Vagina (tissue), 2 donors: Measurements from ENCODE around the gene GSTP1. TPM values are rescaled to one million over a fixed set of nuclear protein-coding genes. Genes with fewer than 3 reads are reported as not detected.

ENCODE experiments used
- DNase-seq, 2 donors: peaks; one replicate each; pipeline ENCODE4 v3.0.0-alpha.2; 2017; ENCODE audit errors: extremely low spot score in 2 of 2
- H3K27ac ChIP-seq: fragments of 200-600 bp; sonication (generic); one replicate; pipeline ENCODE4 v1.5.1; 2019
- H3K27me3 ChIP-seq: fragments of 200-600 bp; sonication (generic); one replicate; pipeline ENCODE4 v1.5.1; 2019
- H3K36me3 ChIP-seq, 2 donors: fragments of 200-600 bp; sonication (generic); one replicate each; pipeline ENCODE4 v1.5.1; 2017 to 2019
- H3K4me1 ChIP-seq: fragments of 200-600 bp; sonication (generic); one replicate; pipeline ENCODE4 v1.5.1; 2019
- H3K4me3 ChIP-seq, 2 donors: fragments of 200-600 bp; sonication (generic); 1 replicate in 1 of 2; 2 replicates in 1 of 2; pipeline ENCODE4 v1.5.1; 2016 to 2019
- H3K9me3 ChIP-seq: fragments of 200-600 bp; sonication (generic); one replicate; pipeline ENCODE4 v1.5.1; 2019
- CTCF ChIP-seq, 3 experiments: fragments of 450-650 bp in 2 of 3; fragments of 200-600 bp in 1 of 3; sonication (generic) in 1 of 3; IDR thresholded peaks; one replicate each; pipeline ENCODE4 v1.5.1; 2017 to 2019; ENCODE audit warnings: antibody characterized with exemption in 3 of 3, mild to moderate bottlenecking in 2 of 3, moderate library complexity in 2 of 3
- POLR2A ChIP-seq, 2 donors: fragments of 450-650 bp; IDR thresholded peaks; one replicate each; pipeline ENCODE4 v1.6.1; 2017; ENCODE audit warnings: antibody characterized with exemption in 2 of 2, mild to moderate bottlenecking in 2 of 2, moderate library complexity in 2 of 2
- POLR2AphosphoS5 ChIP-seq, 2 donors: sonication (generic); formaldehyde crosslinking; IDR thresholded peaks; one replicate each; pipeline ENCODE4 v1.9.0; 2017; ENCODE audit warnings: antibody characterized with exemption in 2 of 2, mild to moderate bottlenecking in 2 of 2, low read depth in 1 of 2; ENCODE audit not compliant: insufficient read depth in 1 of 2
- intact Hi-C: fragments of 100-400 bp; cut with DNase I; formaldehyde crosslinking; loops from one replicate; pipeline ENCODE4 v1.15.1; 2023
- total RNA-seq: library from RNA; depleted of rRNA; stranded (reverse); fragments of >200 nt; gene quantifications from one replicate; pipeline ENCODE4 v1.2.3, GENCODE V29; 2016

The GSTP1 gene
- total RNA-seq, 1 donor from 2014 or later, result 2,739 TPM

GRCh38 chr11:67610302-67610868, 26.8 kb downstream of the GSTP1 start:
- Histone ChIP-seq H3K27me3 (no peaks in the 10 kb centered on the region), H3K27ac (no peak overlapping the region), H3K4me3 (no peak overlapping the region), H3K36me3 (peaks cover 0 to 37% of the 10 kb centered on the region in 2 donors), H3K4me1 (peaks cover 37% of the 10 kb centered on the region), H3K9me3 (no peaks in the 10 kb centered on the region)
- TF ChIP-seq POLR2AphosphoS5 (IDR thresholded peaks at IDR 0.05; ENCODE audit: insufficient read depth in 1 of 2, low read depth in 1 of 2) (no peak), CTCF (IDR thresholded peaks at IDR 0.05) (no peak), POLR2A (IDR thresholded peaks at IDR 0.05) (no peak)
- no peak for DNase-seq
- intact Hi-C loops, result loop anchor here (10.0 kb wide), 1 partner anchor 206 kb away; the partner anchor contains the start of genes PPP1CA and TBC1D10C

DNA sequence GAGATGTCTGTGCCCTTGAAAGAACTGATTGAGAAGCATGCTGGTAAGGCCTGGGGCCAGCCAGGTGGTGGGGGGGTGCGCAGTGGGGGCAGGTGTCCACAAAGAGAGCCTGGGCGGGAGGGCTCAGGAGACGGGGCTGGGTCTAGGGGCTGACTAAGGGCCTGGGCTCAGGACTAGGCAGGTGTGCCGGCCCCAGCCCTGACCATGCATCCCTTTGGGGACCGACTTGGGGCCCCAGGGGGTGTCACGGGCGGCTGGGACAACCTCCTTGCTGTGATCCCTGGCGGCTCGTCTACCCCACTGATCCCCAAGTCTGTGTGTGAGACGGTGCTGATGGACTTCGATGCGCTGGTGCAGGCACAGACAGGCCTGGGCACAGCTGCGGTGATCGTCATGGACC, 27.6 kb downstream of the GSTP1 start:
- H3K4me3 ChIP-seq, result no peak overlapping the region
- H3K9me3 ChIP-seq, result no peaks in the 10 kb centered on the region
- no peak for DNase-seq
- H3K36me3 ChIP-seq, result peaks cover 0 to 37% of the 10 kb centered on the region in 2 donors
- TF ChIP-seq POLR2AphosphoS5 (IDR thresholded peaks at IDR 0.05; ENCODE audit: insufficient read depth in 1 of 2, low read depth in 1 of 2) (no peak), CTCF (IDR thresholded peaks at IDR 0.05) (no peak), POLR2A (IDR thresholded peaks at IDR 0.05) (no peak)
- intact Hi-C loops, result loop anchor here (10.0 kb wide), 1 partner anchor 206 kb away; the partner anchor contains the start of genes PPP1CA and TBC1D10C
- H3K27ac ChIP-seq, result no peak overlapping the region
- H3K4me1 ChIP-seq, result peaks cover 32% of the 10 kb centered on the region
- no peaks in the 10 kb centered on the region for H3K27me3 ChIP-seq

DNA sequence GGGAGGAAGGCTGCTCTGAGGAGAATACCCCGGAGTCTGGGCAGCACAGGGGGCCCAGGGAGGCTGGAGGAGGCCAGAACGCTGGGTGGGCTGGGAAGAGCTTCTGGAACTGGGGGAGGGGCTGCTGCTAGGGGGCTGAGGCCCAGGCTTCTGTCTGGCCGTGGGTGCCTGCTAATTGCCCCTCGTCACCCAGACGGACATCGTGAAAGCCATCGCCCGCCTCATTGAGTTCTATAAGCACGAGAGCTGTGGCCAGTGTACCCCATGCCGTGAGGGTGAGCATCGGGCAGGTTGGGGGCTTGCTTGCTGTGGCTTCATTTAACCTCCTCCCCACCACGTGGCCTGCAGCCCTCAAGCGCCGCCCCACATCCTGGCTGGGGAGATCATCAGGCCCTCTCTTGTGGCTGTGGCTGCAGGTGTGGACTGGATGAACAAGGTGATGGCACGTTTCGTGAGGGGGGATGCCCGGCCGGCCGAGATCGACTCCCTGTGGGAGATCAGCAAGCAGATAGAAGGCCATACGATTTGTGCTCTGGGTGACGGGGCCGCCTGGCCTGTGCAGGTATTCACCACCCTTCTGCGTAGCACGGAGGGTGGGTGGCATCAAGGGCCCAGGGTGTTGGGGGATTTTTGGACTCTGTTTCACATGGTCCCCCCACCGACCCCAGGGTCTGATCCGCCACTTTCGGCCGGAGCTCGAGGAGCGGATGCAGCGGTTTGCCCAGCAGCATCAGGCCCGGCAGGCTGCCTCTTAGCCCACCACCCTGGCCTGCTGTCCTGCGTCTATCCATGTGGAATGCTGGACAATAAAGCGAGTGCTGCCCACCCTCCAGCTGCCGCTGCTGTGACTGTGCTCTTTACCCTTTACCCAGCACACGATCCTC, 28.3 kb downstream of the GSTP1 start:
- Histone ChIP-seq H3K36me3 (peaks cover 0 to 37% of the 10 kb centered on the region in 2 donors), H3K4me1 (peaks cover 30% of the 10 kb centered on the region), H3K4me3 (no peak overlapping the region), H3K27me3 (no peaks in the 10 kb centered on the region), H3K27ac (no peak overlapping the region), H3K9me3 (no peaks in the 10 kb centered on the region)
- TF ChIP-seq CTCF (IDR thresholded peaks at IDR 0.05) (no peak), POLR2A (IDR thresholded peaks at IDR 0.05) (no peak), POLR2AphosphoS5 (IDR thresholded peaks at IDR 0.05; ENCODE audit: insufficient read depth in 1 of 2, low read depth in 1 of 2) (no peak)
- intact Hi-C loops, result loop anchor here (10.0 kb wide), 1 partner anchor 207 kb away; the partner anchor contains the start of genes PPP1CA and TBC1D10C
- DNase-seq, result no peak

DNA sequence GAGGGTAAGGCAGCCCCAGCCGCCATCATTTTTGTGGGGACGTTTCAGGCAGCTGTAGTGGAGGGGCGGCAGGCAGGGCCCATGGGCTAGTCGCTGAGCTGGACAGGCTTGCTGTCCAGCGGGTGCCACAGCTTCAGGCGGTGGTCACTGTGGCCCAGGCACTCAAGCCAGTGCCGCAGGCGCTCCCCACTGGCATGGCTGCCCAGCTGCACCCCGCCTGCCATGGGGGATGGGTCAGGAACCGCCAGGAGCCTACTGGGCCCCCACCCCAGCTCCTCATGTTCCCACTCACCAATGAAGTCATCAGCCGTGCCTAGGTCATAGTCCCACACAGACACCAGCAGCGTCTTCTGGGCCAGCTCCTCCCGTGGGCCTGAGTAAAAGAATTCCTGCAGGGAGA, 29.1 kb downstream of the GSTP1 start:
- peaks cover 23% of the 10 kb centered on the region for H3K4me1 ChIP-seq
- intact Hi-C loops, result loop anchor here (10.0 kb wide), 1 partner anchor 208 kb away; the partner anchor contains the start of genes PPP1CA and TBC1D10C
- DNase-seq, result no peak
- no peaks in the 10 kb centered on the region for H3K27me3 ChIP-seq
- H3K36me3 ChIP-seq, result peaks cover 0 to 37% of the 10 kb centered on the region in 2 donors
- H3K9me3 ChIP-seq, result no peaks in the 10 kb centered on the region
- no peak overlapping the region for H3K27ac ChIP-seq
- no peak overlapping the region for H3K4me3 ChIP-seq
- TF ChIP-seq CTCF (IDR thresholded peaks at IDR 0.05) (no peak), POLR2AphosphoS5 (IDR thresholded peaks at IDR 0.05; ENCODE audit: insufficient read depth in 1 of 2, low read depth in 1 of 2) (no peak), POLR2A (IDR thresholded peaks at IDR 0.05) (no peak)
